Keratinocyte (primary cell): ENCODE results near the gene MIDN. TPM values are rescaled to one million over a fixed set of nuclear protein-coding genes. Genes with fewer than 3 reads are reported as not detected.

ENCODE experiments used
- DNase-seq: peaks from one replicate; pipeline ENCODE4 v3.0.0-alpha.2; 2011; ENCODE audit warnings: low read depth, missing footprints, low spot score
- FAIRE-seq: peaks from 2 replicates; lab custom pipeline; 2011; peaks lifted over from hg19 to GRCh38; lab: Jason Lieb, UNC
- H2AFZ ChIP-seq: 2 replicates; pipeline ENCODE4 v1.6.0; 2012; ENCODE audit warnings: low read length, control low read depth, inconsistent platforms; ENCODE audit not compliant: control insufficient read depth
- H3K27ac ChIP-seq: 2 replicates; pipeline ENCODE4 v1.5.1; 2011; ENCODE audit warnings: low read length; ENCODE audit not compliant: control insufficient read depth, insufficient read depth
- H3K27me3 ChIP-seq: 3 replicates; pipeline ENCODE4 v1.6.0; 2011; ENCODE audit warnings: low read length; ENCODE audit not compliant: control insufficient read depth, insufficient read depth; ENCODE audit errors: extremely low read depth
- H3K36me3 ChIP-seq, 2 experiments: 2 replicates in 1 of 2; 3 replicates in 1 of 2; pipeline ENCODE4 v1.5.1; 2011; ENCODE audit warnings: low read length in 2 of 2, mild to moderate bottlenecking in 1 of 2; ENCODE audit not compliant: control insufficient read depth in 2 of 2, insufficient read depth in 2 of 2; ENCODE audit errors: extremely low read depth in 1 of 2
- H3K4me1 ChIP-seq: 3 replicates; pipeline ENCODE4 v1.5.1; 2011; ENCODE audit warnings: low read length; ENCODE audit not compliant: control insufficient read depth, insufficient read depth; ENCODE audit errors: extremely low read depth
- H3K4me2 ChIP-seq: 3 replicates; pipeline ENCODE4 v1.6.0; 2011; ENCODE audit warnings: low read depth, low read length; ENCODE audit not compliant: control insufficient read depth, insufficient read depth; ENCODE audit errors: extremely low read depth
- H3K4me3 ChIP-seq, 3 experiments: fragments of 200-600 bp in 1 of 3; sonication (generic) in 1 of 3; 2 replicates in 2 of 3; 3 replicates in 1 of 3; pipeline ENCODE4 v1.5.1; 2011 to 2016; ENCODE audit warnings: low read length in 3 of 3, mild to moderate bottlenecking in 3 of 3, control low read depth in 2 of 3, inconsistent platforms in 1 of 3, low read depth in 1 of 3, mixed read lengths in 1 of 3, mixed run types in 1 of 3, moderate library complexity in 1 of 3; ENCODE audit not compliant: control insufficient read depth in 2 of 3, insufficient read depth in 2 of 3; ENCODE audit errors: extremely low read depth in 1 of 3
- H3K79me2 ChIP-seq: 2 replicates; pipeline ENCODE4 v1.6.0; 2012; ENCODE audit warnings: low read length; ENCODE audit not compliant: control insufficient read depth, insufficient read depth
- H3K9ac ChIP-seq: 3 replicates; pipeline ENCODE4 v1.6.0; 2011; ENCODE audit warnings: low read length; ENCODE audit not compliant: control insufficient read depth, insufficient read depth; ENCODE audit errors: extremely low read depth
- H3K9me1 ChIP-seq: 3 replicates; pipeline ENCODE4 v1.6.0; 2011; ENCODE audit warnings: low read length; ENCODE audit not compliant: control insufficient read depth, insufficient read depth; ENCODE audit errors: extremely low read depth
- H3K9me3 ChIP-seq: 2 replicates; pipeline ENCODE4 v1.5.1; 2012; ENCODE audit warnings: low read depth, low read length; ENCODE audit not compliant: control insufficient read depth
- H4K20me1 ChIP-seq: 3 replicates; pipeline ENCODE4 v1.6.0; 2011; ENCODE audit warnings: low read length; ENCODE audit not compliant: control insufficient read depth, insufficient read depth; ENCODE audit errors: extremely low read depth
- EZH2 ChIP-seq: IDR thresholded peaks from one replicate; pipeline ENCODE4 v1.6.1; 2012; ENCODE audit warnings: inconsistent platforms, mild to moderate bottlenecking, low read length, moderate library complexity
- dilution Hi-C: fragments of 300-500 bp; cut with MboI; formaldehyde crosslinking; loops from one replicate; pipeline ENCODE4 v1.7.0; 2020; ENCODE audit warnings: low sequenced_read_pairs; ENCODE audit not compliant: extremely low pct_ligation_motif_present
- polyA plus RNA-seq, 5 experiments: library from polyadenylated mRNA; depleted of rRNA in 3 of 5; stranded (reverse) in 3 of 5; stranded (forward) in 1 of 5; unstranded in 1 of 5; fragments of >200 nt; gene quantifications; 1 replicate in 1 of 5; 2 replicates in 3 of 5; 3 replicates in 1 of 5; pipeline versions ENCODE4 v1.2.1 to v1.2.3, GENCODE V29; 2011 to 2012; ENCODE audit warnings: missing spikeins in 2 of 5, low read depth in 1 of 5, low replicate concordance in 1 of 5
- TF ChIP-seq, protein P1 (sequence below), 3 experiments: IDR thresholded peaks in 1 of 3; conservative IDR thresholded peaks in 1 of 3; optimal IDR thresholded peaks in 1 of 3; 2 replicates in 2 of 3; 3 replicates in 1 of 3; pipeline versions ENCODE3 to v1.5.1; 2011; ENCODE audit warnings: low read length in 3 of 3, mild to moderate bottlenecking in 3 of 3, moderate library complexity in 2 of 3, control low read depth in 1 of 3, inconsistent platforms in 1 of 3; ENCODE audit not compliant: insufficient read depth in 2 of 3; ENCODE audit errors: extremely low read depth in 1 of 3

MIDN gene
- polyA plus RNA-seq, 1 donor (not counting 4 experiments of a cell fraction or from before 2014, with no cell fraction given) = 4.7 TPM

DNA sequence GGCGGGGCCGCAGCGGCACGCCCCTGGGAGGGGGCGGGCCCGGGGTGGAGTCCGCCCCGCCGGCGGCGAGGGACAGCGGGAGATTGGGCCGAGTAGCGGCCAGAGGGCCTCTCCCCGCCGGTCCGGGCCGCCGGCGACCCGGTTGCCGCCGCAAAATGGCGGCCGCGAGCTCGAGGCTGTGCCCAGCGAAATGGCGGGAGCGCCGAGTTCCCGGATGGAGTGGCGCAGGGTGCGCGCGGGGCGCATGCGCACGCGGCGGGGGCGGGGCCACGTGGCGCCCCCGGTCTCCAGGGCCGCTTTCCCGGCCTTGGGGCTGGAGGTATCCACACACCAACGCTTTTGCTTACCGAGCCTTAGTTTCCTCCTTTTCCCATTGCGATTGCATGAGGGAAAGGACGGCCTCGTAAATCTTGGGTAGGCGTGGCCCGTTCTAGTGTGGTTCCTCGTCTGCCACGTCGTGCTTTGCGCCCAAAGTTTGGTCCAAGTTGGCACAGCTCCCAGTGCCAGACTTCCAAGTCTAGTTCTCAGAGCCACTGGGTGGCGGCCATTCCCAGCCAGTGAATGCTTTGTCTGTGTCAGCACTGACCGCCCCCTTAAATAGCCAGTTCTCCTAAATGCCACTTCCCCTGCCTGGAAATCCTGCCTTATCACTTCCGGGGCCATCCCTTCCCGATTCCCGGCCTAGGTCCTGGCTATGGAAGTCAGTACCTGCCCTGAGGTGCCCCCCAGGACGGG, 21.3 kb downstream of the MIDN start:
- DNase-seq (no peak), FAIRE-seq (no peak)
- dilution Hi-C loops = no loop called here
- Histone ChIP-seq H3K9ac (peak overlapping the region; percentile 83), H3K27me3 (peaks cover 4% of the 10 kb centered on the region), H3K4me3 (peak overlapping the region; percentile 46 to 85 (median 84)), H3K9me3 (no peaks in the 10 kb centered on the region), H3K27ac (peak overlapping the region; percentile 89), H2AFZ (no peak overlapping the region), H3K36me3 (peaks cover 29 to 39% of the 10 kb centered on the region in 2 experiments), H3K79me2 (peaks cover 46% of the 10 kb centered on the region), H3K4me2 (peak overlapping the region; percentile 99), H3K9me1 (no peaks in the 10 kb centered on the region), H3K4me1 (peaks cover 62% of the 10 kb centered on the region), H4K20me1 (no peaks in the 10 kb centered on the region)
- no peak for TF ChIP-seq EZH2
- TF ChIP-seq, protein P1, sequence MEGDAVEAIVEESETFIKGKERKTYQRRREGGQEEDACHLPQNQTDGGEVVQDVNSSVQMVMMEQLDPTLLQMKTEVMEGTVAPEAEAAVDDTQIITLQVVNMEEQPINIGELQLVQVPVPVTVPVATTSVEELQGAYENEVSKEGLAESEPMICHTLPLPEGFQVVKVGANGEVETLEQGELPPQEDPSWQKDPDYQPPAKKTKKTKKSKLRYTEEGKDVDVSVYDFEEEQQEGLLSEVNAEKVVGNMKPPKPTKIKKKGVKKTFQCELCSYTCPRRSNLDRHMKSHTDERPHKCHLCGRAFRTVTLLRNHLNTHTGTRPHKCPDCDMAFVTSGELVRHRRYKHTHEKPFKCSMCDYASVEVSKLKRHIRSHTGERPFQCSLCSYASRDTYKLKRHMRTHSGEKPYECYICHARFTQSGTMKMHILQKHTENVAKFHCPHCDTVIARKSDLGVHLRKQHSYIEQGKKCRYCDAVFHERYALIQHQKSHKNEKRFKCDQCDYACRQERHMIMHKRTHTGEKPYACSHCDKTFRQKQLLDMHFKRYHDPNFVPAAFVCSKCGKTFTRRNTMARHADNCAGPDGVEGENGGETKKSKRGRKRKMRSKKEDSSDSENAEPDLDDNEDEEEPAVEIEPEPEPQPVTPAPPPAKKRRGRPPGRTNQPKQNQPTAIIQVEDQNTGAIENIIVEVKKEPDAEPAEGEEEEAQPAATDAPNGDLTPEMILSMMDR (optimal IDR thresholded peaks at IDR 0.05 in 1 of 3, IDR thresholded peaks at IDR 0.05 in 1 of 3, conservative IDR thresholded peaks at IDR 0.05 in 1 of 3; ENCODE audit: extremely low read depth in 1 of 3, insufficient read depth in 2 of 3, low read length in 3 of 3) = peak in 1 of 3 experiments; percentile 22

DNA sequence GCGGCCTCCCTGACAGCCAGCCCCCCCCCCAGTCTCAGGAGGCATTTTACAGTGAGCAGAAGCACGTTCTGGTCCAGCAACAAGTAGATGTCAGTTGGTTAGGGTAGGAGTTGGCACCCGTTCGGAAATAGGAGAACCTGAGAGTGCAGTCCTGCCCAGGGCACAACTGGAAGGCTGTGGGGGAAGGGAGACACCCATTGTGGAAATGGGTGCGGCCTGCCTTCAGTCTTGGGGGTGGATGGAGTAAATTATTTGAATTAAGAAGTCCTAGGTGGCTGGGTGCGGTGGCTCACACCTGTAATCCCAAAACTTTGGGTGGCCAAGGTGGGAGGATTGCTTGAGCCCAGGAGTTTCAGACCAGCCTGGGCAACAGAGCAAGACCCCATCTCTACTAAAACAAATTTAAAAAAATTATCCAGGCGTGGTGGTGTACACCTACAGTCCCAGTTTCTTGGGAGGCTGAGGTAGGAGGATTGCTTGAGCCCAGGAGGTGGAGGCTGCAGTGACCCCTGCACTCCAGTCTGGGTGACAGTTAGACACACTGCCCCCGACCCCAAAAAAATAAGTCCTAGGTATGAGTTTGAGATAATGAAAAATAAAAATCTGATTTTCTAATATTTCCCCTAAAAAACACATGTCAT, 21.9 kb downstream of the MIDN start:
- Histone ChIP-seq H4K20me1 (no peaks in the 10 kb centered on the region), H3K27me3 (peaks cover 4% of the 10 kb centered on the region), H3K36me3 (peaks cover 29 to 36% of the 10 kb centered on the region in 2 experiments), H3K4me2 (peak overlapping the region; percentile 99), H3K27ac (peak overlapping the region; percentile 89), H2AFZ (no peak overlapping the region), H3K4me3 (peak overlapping the region; percentile 46 to 85 (median 84)), H3K4me1 (peaks cover 61% of the 10 kb centered on the region), H3K79me2 (peaks cover 47% of the 10 kb centered on the region), H3K9me1 (no peaks in the 10 kb centered on the region), H3K9me3 (no peaks in the 10 kb centered on the region), H3K9ac (peak overlapping the region; percentile 83)
- DNase-seq = no peak
- no peak for TF ChIP-seq EZH2
- TF ChIP-seq, protein P1 (optimal IDR thresholded peaks at IDR 0.05 in 1 of 3, IDR thresholded peaks at IDR 0.05 in 1 of 3, conservative IDR thresholded peaks at IDR 0.05 in 1 of 3; ENCODE audit: extremely low read depth in 1 of 3, insufficient read depth in 2 of 3, low read length in 3 of 3) = no peak
- dilution Hi-C loops = no loop called here
- no peak for FAIRE-seq
